ENCODE results near the gene KRT3.

Gene KRT3

GRCh38 chr12:52745554-52745953, 50.4 kb downstream of the KRT3 start:
- H3K4me3 ChIP-seq (ENCODE audit: control insufficient read depth, low read depth, low read length) = no peak overlapping the region
- no peak for TF ChIP-seq CTCF (conservative IDR thresholded peaks at IDR 0.05; ENCODE audit: control insufficient read depth, insufficient read depth, low read depth, low read length)

GRCh38 chr12:52744493-52745156, 51.3 kb downstream of the KRT3 start:
- no peak for TF ChIP-seq CTCF (conservative IDR thresholded peaks at IDR 0.05; ENCODE audit: control insufficient read depth, insufficient read depth, low read depth, low read length)

More at GRCh38 chr12:52745554-52745953, 50.4 kb downstream of the KRT3 start:
- no peak for DNase-seq (ENCODE audit: low read depth)

GRCh38 chr12:52742822-52743457, 53.0 kb downstream of the KRT3 start:
- no peak overlapping the region for H3K4me3 ChIP-seq (ENCODE audit: control insufficient read depth, low read depth, low read length)
- DNase-seq (ENCODE audit: low read depth) = no peak
- TF ChIP-seq CTCF (conservative IDR thresholded peaks at IDR 0.05; ENCODE audit: control insufficient read depth, insufficient read depth, low read depth, low read length) = no peak

More at GRCh38 chr12:52744493-52745156, 51.3 kb downstream of the KRT3 start:
- H3K4me3 ChIP-seq (ENCODE audit: control insufficient read depth, low read depth, low read length) = no peak overlapping the region
- DNase-seq (ENCODE audit: low read depth) = no peak

GRCh38 chr12:52742196-52742580, 53.7 kb downstream of the KRT3 start:
- no peak for TF ChIP-seq CTCF (conservative IDR thresholded peaks at IDR 0.05; ENCODE audit: control insufficient read depth, insufficient read depth, low read depth, low read length)
- no peak for DNase-seq (ENCODE audit: low read depth)
- H3K4me3 ChIP-seq (ENCODE audit: control insufficient read depth, low read depth, low read length) = no peak overlapping the region

GRCh38 chr12:52741375-52742195, 54.3 kb downstream of the KRT3 start:
- TF ChIP-seq CTCF (conservative IDR thresholded peaks at IDR 0.05; ENCODE audit: control insufficient read depth, insufficient read depth, low read depth, low read length) = no peak
- H3K4me3 ChIP-seq (ENCODE audit: control insufficient read depth, low read depth, low read length) = no peak overlapping the region
- DNase-seq (ENCODE audit: low read depth) = peak; percentile 43

- no peak for TF ChIP-seq CTCF (conservative IDR thresholded peaks at IDR 0.05; ENCODE audit: control insufficient read depth, insufficient read depth, low read depth, low read length)
- H3K4me3 ChIP-seq (ENCODE audit: control insufficient read depth, low read depth, low read length) = no peak overlapping the region
- DNase-seq (ENCODE audit: low read depth) = no peak
Observed at GRCh38 chr12:52740584-52740983, 55.3 kb downstream of the KRT3 start.
